Ishikawa (cell line): Measurements from ENCODE around the gene ANKRD11.

Source experiments
- EP300 ChIP-seq: IDR thresholded peaks from 2 replicates; pipeline ENCODE4 v1.6.1; 2012; ENCODE audit warnings: borderline replicate concordance
- FOXM1 ChIP-seq: IDR thresholded peaks from 2 replicates; pipeline ENCODE4 v1.6.1; 2012; ENCODE audit warnings: low read depth, borderline replicate concordance
- RAD21 ChIP-seq: IDR thresholded peaks from 2 replicates; pipeline ENCODE4 v1.6.1; 2012; ENCODE audit warnings: low read depth
- REST ChIP-seq: IDR thresholded peaks from 2 replicates; pipeline ENCODE4 v1.6.1; 2012; ENCODE audit warnings: low read depth, mild to moderate bottlenecking
- YY1 ChIP-seq: IDR thresholded peaks from 2 replicates; pipeline ENCODE4 v1.6.1; 2012; ENCODE audit warnings: low read depth

- TF ChIP-seq FOXM1 = no peak
- no peak for TF ChIP-seq YY1
- no peak for TF ChIP-seq RAD21
- TF ChIP-seq REST = no peak
- no peak for TF ChIP-seq EP300
These were observed 189.9 kb downstream of the ANKRD11 start for GRCh38 chr16:89300311-89300975.
